Measurements from ENCODE around the gene LHFPL6. TPM values are rescaled to one million over a fixed set of nuclear protein-coding genes. Genes with fewer than 3 reads are reported as not detected.

Gene LHFPL6
- total and polyA plus RNA-seq, 2 experiments from 2014 or later: 12.1 to 14.1 TPM

GRCh38 chr13:39402221-39402970 is 200.6 kb downstream of the LHFPL6 start:
- H3K36me3 ChIP-seq (replicated peaks; ENCODE audit: insufficient read depth, low read depth): no peaks in the 10 kb centered on the region
- DNase-seq (ENCODE audit: low spot score): no peak
- 92% methylated on average over 3 of the region's 3 CpGs for WGBS (ENCODE audit: low lambda C conversion rate, missing lambda C conversion rate)
- TF ChIP-seq EZH2phosphoT487 (IDR thresholded peaks at IDR 0.05; ENCODE audit: low read depth, severe bottlenecking, unreplicated experiment) (no peak), CTCF (IDR thresholded peaks at IDR 0.05; ENCODE audit: poor library complexity) (no peak), EZH2 (IDR thresholded peaks at IDR 0.05; ENCODE audit: borderline replicate concordance) (no peak)
- no peak overlapping the region for H2AFZ ChIP-seq
- no peaks in the 10 kb centered on the region for H3K9me2 ChIP-seq (replicated peaks; ENCODE audit: insufficient read depth)
- H3K4me3 ChIP-seq: no peak overlapping the region
- no peaks in the 10 kb centered on the region for H3K27me3 ChIP-seq
- no peak overlapping the region for H3K4me2 ChIP-seq
- H3K27ac ChIP-seq: no peak overlapping the region
- no peaks in the 10 kb centered on the region for H4K20me1 ChIP-seq (ENCODE audit: insufficient read depth, poor library complexity, severe bottlenecking)
- no peaks in the 10 kb centered on the region for H3K9me3 ChIP-seq (ENCODE audit: low read depth)
- no peaks in the 10 kb centered on the region for H3K4me1 ChIP-seq (ENCODE audit: insufficient read depth)
- H3K79me2 ChIP-seq: no peaks in the 10 kb centered on the region

- no peak for DNase-seq (ENCODE audit: low spot score)
- WGBS (ENCODE audit: low lambda C conversion rate, missing lambda C conversion rate): 82% methylated on average over 3 of the region's 3 CpGs
- Histone ChIP-seq H2AFZ (no peak overlapping the region), H3K27me3 (no peaks in the 10 kb centered on the region), H3K36me3 (replicated peaks; ENCODE audit: insufficient read depth, low read depth) (no peaks in the 10 kb centered on the region), H3K4me2 (no peak overlapping the region), H4K20me1 (ENCODE audit: insufficient read depth, poor library complexity, severe bottlenecking) (no peaks in the 10 kb centered on the region), H3K9me2 (replicated peaks; ENCODE audit: insufficient read depth) (no peaks in the 10 kb centered on the region), H3K79me2 (no peaks in the 10 kb centered on the region), H3K4me3 (no peak overlapping the region), H3K9me3 (ENCODE audit: low read depth) (no peaks in the 10 kb centered on the region), H3K27ac (no peak overlapping the region), H3K4me1 (ENCODE audit: insufficient read depth) (no peaks in the 10 kb centered on the region)
- TF ChIP-seq EZH2 (IDR thresholded peaks at IDR 0.05; ENCODE audit: borderline replicate concordance) (no peak), EZH2phosphoT487 (IDR thresholded peaks at IDR 0.05; ENCODE audit: low read depth, severe bottlenecking, unreplicated experiment) (no peak), CTCF (IDR thresholded peaks at IDR 0.05; ENCODE audit: poor library complexity) (no peak)
These were observed 201.2 kb downstream of the LHFPL6 start for GRCh38 chr13:39401756-39402155.

GRCh38 chr13:39401046-39401705 is 201.8 kb downstream of the LHFPL6 start:
- H3K4me2 ChIP-seq: no peak overlapping the region
- 86% methylated on average over 4 of the region's 4 CpGs for WGBS (ENCODE audit: low lambda C conversion rate, missing lambda C conversion rate)
- no peak overlapping the region for H2AFZ ChIP-seq
- H3K9me3 ChIP-seq (ENCODE audit: low read depth): no peaks in the 10 kb centered on the region
- no peaks in the 10 kb centered on the region for H3K9me2 ChIP-seq (replicated peaks; ENCODE audit: insufficient read depth)
- no peaks in the 10 kb centered on the region for H3K36me3 ChIP-seq (replicated peaks; ENCODE audit: insufficient read depth, low read depth)
- no peak for DNase-seq (ENCODE audit: low spot score)
- no peaks in the 10 kb centered on the region for H3K4me1 ChIP-seq (ENCODE audit: insufficient read depth)
- H3K27me3 ChIP-seq: no peaks in the 10 kb centered on the region
- H3K79me2 ChIP-seq: no peaks in the 10 kb centered on the region
- no peak overlapping the region for H3K27ac ChIP-seq
- no peak for TF ChIP-seq EZH2phosphoT487 (IDR thresholded peaks at IDR 0.05; ENCODE audit: low read depth, severe bottlenecking, unreplicated experiment)
- TF ChIP-seq CTCF (IDR thresholded peaks at IDR 0.05; ENCODE audit: poor library complexity): no peak
- TF ChIP-seq EZH2 (IDR thresholded peaks at IDR 0.05; ENCODE audit: borderline replicate concordance): no peak
- H3K4me3 ChIP-seq: no peak overlapping the region
- H4K20me1 ChIP-seq (ENCODE audit: insufficient read depth, poor library complexity, severe bottlenecking): no peaks in the 10 kb centered on the region

Data from hepatocyte (in vitro differentiated cells).